ENCODE measurements around the gene MARCHF4. TPM values are rescaled to one million over a fixed set of nuclear protein-coding genes. Genes with fewer than 3 reads are reported as not detected.

The MARCHF4 gene
- total and polyA plus RNA-seq, 2 experiments from 2014 or later, result 0.13 to 0.28 TPM

- DNase-seq (ENCODE audit: low spot score), result no peak
- H3K9me3 ChIP-seq (ENCODE audit: low read depth), result no peaks in the 10 kb centered on the region
- TF ChIP-seq EZH2phosphoT487 (IDR thresholded peaks at IDR 0.05; ENCODE audit: low read depth, severe bottlenecking, unreplicated experiment), result no peak
- no peak for TF ChIP-seq EZH2 (IDR thresholded peaks at IDR 0.05; ENCODE audit: borderline replicate concordance)
- TF ChIP-seq, protein P1, sequence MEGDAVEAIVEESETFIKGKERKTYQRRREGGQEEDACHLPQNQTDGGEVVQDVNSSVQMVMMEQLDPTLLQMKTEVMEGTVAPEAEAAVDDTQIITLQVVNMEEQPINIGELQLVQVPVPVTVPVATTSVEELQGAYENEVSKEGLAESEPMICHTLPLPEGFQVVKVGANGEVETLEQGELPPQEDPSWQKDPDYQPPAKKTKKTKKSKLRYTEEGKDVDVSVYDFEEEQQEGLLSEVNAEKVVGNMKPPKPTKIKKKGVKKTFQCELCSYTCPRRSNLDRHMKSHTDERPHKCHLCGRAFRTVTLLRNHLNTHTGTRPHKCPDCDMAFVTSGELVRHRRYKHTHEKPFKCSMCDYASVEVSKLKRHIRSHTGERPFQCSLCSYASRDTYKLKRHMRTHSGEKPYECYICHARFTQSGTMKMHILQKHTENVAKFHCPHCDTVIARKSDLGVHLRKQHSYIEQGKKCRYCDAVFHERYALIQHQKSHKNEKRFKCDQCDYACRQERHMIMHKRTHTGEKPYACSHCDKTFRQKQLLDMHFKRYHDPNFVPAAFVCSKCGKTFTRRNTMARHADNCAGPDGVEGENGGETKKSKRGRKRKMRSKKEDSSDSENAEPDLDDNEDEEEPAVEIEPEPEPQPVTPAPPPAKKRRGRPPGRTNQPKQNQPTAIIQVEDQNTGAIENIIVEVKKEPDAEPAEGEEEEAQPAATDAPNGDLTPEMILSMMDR (IDR thresholded peaks at IDR 0.05; ENCODE audit: poor library complexity), result no peak
- no peaks in the 10 kb centered on the region for H3K9me2 ChIP-seq (replicated peaks; ENCODE audit: insufficient read depth)
- H2AFZ ChIP-seq, result no peak overlapping the region
- H3K4me2 ChIP-seq, result no peak overlapping the region
- H3K27me3 ChIP-seq, result no peaks in the 10 kb centered on the region
- no peaks in the 10 kb centered on the region for H4K20me1 ChIP-seq (ENCODE audit: insufficient read depth, poor library complexity, severe bottlenecking)
- no peak overlapping the region for H3K4me3 ChIP-seq
- H3K27ac ChIP-seq, result no peak overlapping the region
- H3K79me2 ChIP-seq, result no peaks in the 10 kb centered on the region
- no peaks in the 10 kb centered on the region for H3K36me3 ChIP-seq (replicated peaks; ENCODE audit: insufficient read depth, low read depth)
- H3K4me1 ChIP-seq (ENCODE audit: insufficient read depth), result no peaks in the 10 kb centered on the region
- WGBS (ENCODE audit: low lambda C conversion rate, missing lambda C conversion rate), result 87% methylated on average over 1 of the region's 1 CpG
Observed at GRCh38 chr2:216389570-216389969, 17.3 kb upstream of the MARCHF4 start.

- H3K4me1 ChIP-seq (ENCODE audit: insufficient read depth), result no peaks in the 10 kb centered on the region
- H3K9me3 ChIP-seq (ENCODE audit: low read depth), result no peaks in the 10 kb centered on the region
- WGBS (ENCODE audit: low lambda C conversion rate, missing lambda C conversion rate), result 93% methylated on average over 5 of the region's 5 CpGs
- no peak for TF ChIP-seq EZH2 (IDR thresholded peaks at IDR 0.05; ENCODE audit: borderline replicate concordance)
- no peak for TF ChIP-seq EZH2phosphoT487 (IDR thresholded peaks at IDR 0.05; ENCODE audit: low read depth, severe bottlenecking, unreplicated experiment)
- TF ChIP-seq, protein P1 (IDR thresholded peaks at IDR 0.05; ENCODE audit: poor library complexity), result no peak
- no peak overlapping the region for H3K4me3 ChIP-seq
- no peaks in the 10 kb centered on the region for H3K27me3 ChIP-seq
- no peaks in the 10 kb centered on the region for H4K20me1 ChIP-seq (ENCODE audit: insufficient read depth, poor library complexity, severe bottlenecking)
- DNase-seq (ENCODE audit: low spot score), result no peak
- no peaks in the 10 kb centered on the region for H3K79me2 ChIP-seq
- no peak overlapping the region for H3K4me2 ChIP-seq
- H3K9me2 ChIP-seq (replicated peaks; ENCODE audit: insufficient read depth), result no peaks in the 10 kb centered on the region
- H3K27ac ChIP-seq, result no peak overlapping the region
- no peaks in the 10 kb centered on the region for H3K36me3 ChIP-seq (replicated peaks; ENCODE audit: insufficient read depth, low read depth)
- H2AFZ ChIP-seq, result no peak overlapping the region
Observed at GRCh38 chr2:216388046-216388884, 16.0 kb upstream of the MARCHF4 start.

GRCh38 chr2:216387262-216387661, 15.0 kb upstream of the MARCHF4 start:
- Histone ChIP-seq H3K4me3 (no peak overlapping the region), H3K4me2 (no peak overlapping the region), H3K9me3 (ENCODE audit: low read depth) (no peaks in the 10 kb centered on the region), H3K4me1 (ENCODE audit: insufficient read depth) (no peaks in the 10 kb centered on the region), H3K36me3 (replicated peaks; ENCODE audit: insufficient read depth, low read depth) (no peaks in the 10 kb centered on the region), H3K27ac (no peak overlapping the region), H4K20me1 (ENCODE audit: insufficient read depth, poor library complexity, severe bottlenecking) (no peaks in the 10 kb centered on the region), H3K79me2 (no peaks in the 10 kb centered on the region), H2AFZ (no peak overlapping the region), H3K9me2 (replicated peaks; ENCODE audit: insufficient read depth) (no peaks in the 10 kb centered on the region), H3K27me3 (no peaks in the 10 kb centered on the region)
- TF ChIP-seq, protein P1 (IDR thresholded peaks at IDR 0.05; ENCODE audit: poor library complexity), result no peak
- no peak for TF ChIP-seq EZH2phosphoT487 (IDR thresholded peaks at IDR 0.05; ENCODE audit: low read depth, severe bottlenecking, unreplicated experiment)
- no peak for TF ChIP-seq EZH2 (IDR thresholded peaks at IDR 0.05; ENCODE audit: borderline replicate concordance)
- DNase-seq (ENCODE audit: low spot score), result no peak
- WGBS (ENCODE audit: low lambda C conversion rate, missing lambda C conversion rate), result 92% methylated on average over 2 of the region's 2 CpGs

Data from hepatocyte (in vitro differentiated cells).